GM23338 (cell line): ENCODE data around the gene SPG7. TPM values are rescaled to one million over a fixed set of nuclear protein-coding genes. Genes with fewer than 3 reads are reported as not detected.

ENCODE experiments used
- ATAC-seq: fragments of 200-7000 bp; cut with Tn5 transposase; 3 replicates; pipeline ENCODE4 v1.9.1; 2020
- DNase-seq: peaks from one replicate; pipeline ENCODE4 v3.0.0-alpha.2; 2015; ENCODE audit warnings: low spot score
- H2AFZ ChIP-seq: fragments of 200-600 bp; sonication (generic); 2 replicates; pipeline ENCODE4 v1.8.0; 2016; ENCODE audit warnings: antibody characterized with exemption, mild to moderate bottlenecking, moderate library complexity
- H3F3A ChIP-seq: fragments of 200-600 bp; sonication (generic); replicated peaks from 2 replicates; pipeline ENCODE4 v1.8.0; 2017; ENCODE audit warnings: antibody characterized with exemption, mixed run types, low read depth
- H3K27ac ChIP-seq: fragments of 200-600 bp; sonication (generic); 2 replicates; pipeline ENCODE4 v1.6.1; 2016; ENCODE audit warnings: low read depth
- H3K27me3 ChIP-seq: fragments of 200-600 bp; sonication (generic); 2 replicates; pipeline ENCODE4 v1.8.0; 2016; ENCODE audit warnings: mild to moderate bottlenecking, mixed run types, moderate library complexity; ENCODE audit not compliant: insufficient read depth
- H3K36me3 ChIP-seq: fragments of 200-600 bp; sonication (generic); 2 replicates; pipeline ENCODE4 v1.8.0; 2016; ENCODE audit warnings: mild to moderate bottlenecking; ENCODE audit not compliant: insufficient read depth
- H3K4me1 ChIP-seq: fragments of 200-600 bp; sonication (generic); 2 replicates; pipeline ENCODE4 v1.8.0; 2016; ENCODE audit warnings: mild to moderate bottlenecking, moderate library complexity; ENCODE audit not compliant: insufficient read depth
- H3K4me2 ChIP-seq: fragments of 200-600 bp; sonication (generic); 2 replicates; pipeline ENCODE4 v1.7.1; 2017; ENCODE audit warnings: mixed run types
- H3K4me3 ChIP-seq: fragments of 200-600 bp; sonication (generic); 2 replicates; pipeline ENCODE4 v1.6.1; 2016; ENCODE audit warnings: mixed run types
- H3K79me2 ChIP-seq: fragments of 200-600 bp; sonication (generic); replicated peaks from 2 replicates; pipeline ENCODE4 v1.8.0; 2017; ENCODE audit warnings: mild to moderate bottlenecking; ENCODE audit not compliant: insufficient read depth
- H3K9me2 ChIP-seq: fragments of 200-600 bp; sonication (generic); 2 replicates; pipeline ENCODE4 v1.8.0; 2017; ENCODE audit not compliant: insufficient read depth
- H4K20me1 ChIP-seq: fragments of 200-600 bp; sonication (generic); replicated peaks from 2 replicates; pipeline ENCODE4 v1.8.0; 2017; ENCODE audit warnings: mild to moderate bottlenecking; ENCODE audit not compliant: insufficient read depth
- H3K27ac Mint-ChIP-seq: 2 replicates; pipeline ENCODE4 v1.8.0; 2020; ENCODE audit warnings: inconsistent platforms, mild to moderate bottlenecking, moderate library complexity, mixed read lengths
- H3K27me3 Mint-ChIP-seq: 3 replicates; pipeline ENCODE4 v1.8.0; 2022; ENCODE audit warnings: low read depth, mild to moderate bottlenecking, moderate library complexity, mixed read lengths, inconsistent platforms; ENCODE audit not compliant: insufficient read depth, poor library complexity
- H3K36me3 Mint-ChIP-seq: 3 replicates; pipeline ENCODE4 v1.8.0; 2021; ENCODE audit warnings: low read depth, mild to moderate bottlenecking, inconsistent platforms, moderate library complexity, mixed read lengths
- H3K4me1 Mint-ChIP-seq: 3 replicates; pipeline ENCODE4 v1.8.0; 2020; ENCODE audit warnings: mild to moderate bottlenecking, inconsistent platforms, mixed read lengths
- H3K4me3 Mint-ChIP-seq: 3 replicates; pipeline ENCODE4 v1.8.0; 2021; ENCODE audit warnings: moderate library complexity, mild to moderate bottlenecking, inconsistent platforms, mixed read lengths
- H3K9me3 Mint-ChIP-seq: 3 replicates; pipeline ENCODE4 v1.8.0; 2020; ENCODE audit warnings: moderate library complexity, mild to moderate bottlenecking, inconsistent platforms, mixed read lengths
- CREB1 ChIP-seq: fragments of 250-450 bp; sonication (Bioruptor Pico); IDR thresholded peaks from 2 replicates; pipeline ENCODE4 v1.5.0; 2020; ENCODE audit warnings: low read depth, mild to moderate bottlenecking, moderate library complexity
- EZH2 ChIP-seq: fragments of 200-600 bp; sonication (generic); IDR thresholded peaks from one replicate; pipeline ENCODE4 v1.8.0; 2017; ENCODE audit warnings: antibody characterized with exemption, mild to moderate bottlenecking, low read depth; ENCODE audit not compliant: unreplicated experiment
- JUNB ChIP-seq: IDR thresholded peaks from one replicate; pipeline ENCODE4 v1.6.1; 2016; ENCODE audit warnings: antibody characterized with exemption; ENCODE audit not compliant: unreplicated experiment
- NANOG ChIP-seq: IDR thresholded peaks from 2 replicates; pipeline ENCODE4 v1.6.1; 2016; ENCODE audit warnings: antibody characterized with exemption, borderline replicate concordance
- POLR2AphosphoS5 ChIP-seq: IDR thresholded peaks from 2 replicates; pipeline ENCODE4 v1.6.1; 2016; ENCODE audit warnings: antibody characterized with exemption, low read depth
- STAT1 ChIP-seq: IDR thresholded peaks from one replicate; pipeline ENCODE4 v1.6.1; 2016; ENCODE audit warnings: antibody characterized with exemption; ENCODE audit not compliant: unreplicated experiment
- ZNF114 ChIP-seq: fragments of 250-450 bp; sonication (Bioruptor Pico); IDR thresholded peaks from 2 replicates; pipeline ENCODE4 v1.5.0; 2020; ENCODE audit warnings: mild to moderate bottlenecking, moderate library complexity
- ZNF331 ChIP-seq: fragments of 250-450 bp; sonication (Bioruptor Pico); IDR thresholded peaks from 2 replicates; pipeline ENCODE4 v1.5.0; 2020; ENCODE audit warnings: low read depth, mild to moderate bottlenecking, moderate library complexity
- polyA plus RNA-seq: library from polyadenylated mRNA; unstranded; fragments of >200 nt; fragmentation: Nextera tagmentation; extraction: Ambion mirVana; gene quantifications from 2 replicates; pipeline ENCODE4 v1.2.1, GENCODE V29; 2016
- total RNA-seq: library from RNA; depleted of rRNA; stranded (reverse); fragments of >200 nt; shearing (Covaris generic); gene quantifications from 2 replicates; pipeline ENCODE4 v1.2.3, GENCODE V29; 2014
- TF ChIP-seq, protein P1 (sequence below), 2 experiments: fragments of 200-600 bp in 1 of 2; sonication (generic) in 1 of 2; conservative IDR thresholded peaks; 2 replicates each; pipeline versions ENCODE4 v1.5.1 to v1.6.1; 2016 to 2017; ENCODE audit warnings: antibody characterized with exemption in 2 of 2, low read depth in 2 of 2, mild to moderate bottlenecking in 2 of 2, moderate library complexity in 1 of 2
- TF ChIP-seq, protein P2 (sequence below): IDR thresholded peaks from 2 replicates; pipeline ENCODE4 v1.6.1; 2016; ENCODE audit warnings: antibody characterized with exemption
- TF ChIP-seq, protein P3 (sequence below): IDR thresholded peaks from one replicate; pipeline ENCODE4 v1.6.1; 2018; ENCODE audit warnings: antibody characterized with exemption; ENCODE audit not compliant: unreplicated experiment
- TF ChIP-seq, protein P4 (sequence below): fragments of 250-450 bp; sonication (Bioruptor Pico); IDR thresholded peaks from 2 replicates; pipeline ENCODE4 v1.5.0; 2020; ENCODE audit warnings: mild to moderate bottlenecking, moderate library complexity

SPG7 gene
- total and polyA plus RNA-seq, 2 experiments from 2014 or later, result 77.1 to 267 TPM

DNA sequence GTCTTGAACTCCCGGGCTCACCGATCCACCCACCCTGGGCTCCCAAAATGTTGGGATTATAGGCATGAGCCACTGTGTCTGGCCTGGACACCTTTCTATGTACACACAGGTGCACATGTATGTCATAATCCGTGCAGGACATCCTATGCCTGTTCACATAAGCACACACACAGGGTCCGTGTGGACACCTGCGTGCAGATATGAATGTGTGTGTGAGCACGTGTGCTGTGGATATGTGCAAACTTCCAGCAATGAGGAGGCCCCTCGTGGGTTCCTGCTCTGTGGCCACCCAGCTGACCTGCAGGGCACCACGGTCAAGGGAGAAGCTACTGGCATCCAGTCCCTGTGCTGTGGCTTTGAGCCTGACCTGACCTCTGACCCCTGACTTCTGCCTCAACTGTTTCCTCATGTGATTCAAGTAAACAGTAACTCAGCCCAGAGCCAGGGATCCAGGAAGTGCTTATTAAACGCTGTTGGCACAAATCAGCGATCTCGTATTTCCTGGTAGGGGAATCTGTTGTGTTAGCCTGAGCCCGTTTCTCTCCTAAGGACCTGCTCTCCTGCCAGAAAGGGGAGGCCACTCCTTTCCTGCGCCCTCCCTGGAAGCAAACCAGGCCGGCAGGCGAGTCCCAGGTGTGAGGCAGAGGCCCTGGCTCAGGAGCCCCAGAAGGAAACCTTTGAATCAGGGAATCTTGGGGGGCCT, 73.8 kb downstream of the SPG7 start:
- Mint-ChIP-seq H3K9me3 (peaks cover 6% of the 10 kb centered on the region; the same call in 2 of the 3 replicates), H3K27ac (no peak overlapping the region), H3K36me3 (peaks cover 17% of the 10 kb centered on the region)

More for the DNA sequence above, 73.8 kb downstream of the SPG7 start:
- Histone ChIP-seq H4K20me1 (no peaks in the 10 kb centered on the region), H3K27me3 (peaks cover 4% of the 10 kb centered on the region), H3F3A (peaks cover 8% of the 10 kb centered on the region; the same call in 1 of the 2 replicates), H3K9me2 (no peaks in the 10 kb centered on the region), H3K27ac (no peak overlapping the region), H3K4me2 (no peak overlapping the region), H3K4me1 (no peaks in the 10 kb centered on the region), H2AFZ (no peak overlapping the region), H3K79me2 (no peaks in the 10 kb centered on the region), H3K4me3 (no peak overlapping the region), H3K36me3 (no peaks in the 10 kb centered on the region)
- no peak for ATAC-seq
- Mint-ChIP-seq H3K4me1 (no peaks in the 10 kb centered on the region; the same call in 2 of the 3 replicates), H3K27me3 (peaks cover 7% of the 10 kb centered on the region), H3K4me3 (no peak overlapping the region)
- TF ChIP-seq NANOG, result no peak
- no peak for TF ChIP-seq JUNB
- TF ChIP-seq, protein P1, sequence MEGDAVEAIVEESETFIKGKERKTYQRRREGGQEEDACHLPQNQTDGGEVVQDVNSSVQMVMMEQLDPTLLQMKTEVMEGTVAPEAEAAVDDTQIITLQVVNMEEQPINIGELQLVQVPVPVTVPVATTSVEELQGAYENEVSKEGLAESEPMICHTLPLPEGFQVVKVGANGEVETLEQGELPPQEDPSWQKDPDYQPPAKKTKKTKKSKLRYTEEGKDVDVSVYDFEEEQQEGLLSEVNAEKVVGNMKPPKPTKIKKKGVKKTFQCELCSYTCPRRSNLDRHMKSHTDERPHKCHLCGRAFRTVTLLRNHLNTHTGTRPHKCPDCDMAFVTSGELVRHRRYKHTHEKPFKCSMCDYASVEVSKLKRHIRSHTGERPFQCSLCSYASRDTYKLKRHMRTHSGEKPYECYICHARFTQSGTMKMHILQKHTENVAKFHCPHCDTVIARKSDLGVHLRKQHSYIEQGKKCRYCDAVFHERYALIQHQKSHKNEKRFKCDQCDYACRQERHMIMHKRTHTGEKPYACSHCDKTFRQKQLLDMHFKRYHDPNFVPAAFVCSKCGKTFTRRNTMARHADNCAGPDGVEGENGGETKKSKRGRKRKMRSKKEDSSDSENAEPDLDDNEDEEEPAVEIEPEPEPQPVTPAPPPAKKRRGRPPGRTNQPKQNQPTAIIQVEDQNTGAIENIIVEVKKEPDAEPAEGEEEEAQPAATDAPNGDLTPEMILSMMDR (conservative IDR thresholded peaks at IDR 0.05; ENCODE audit: low read depth in 2 of 2), result no peak
- no peak for TF ChIP-seq STAT1
- TF ChIP-seq ZNF114 (CRISPR knock-in tag), result no peak
- no peak for TF ChIP-seq POLR2AphosphoS5
- TF ChIP-seq, protein P2, sequence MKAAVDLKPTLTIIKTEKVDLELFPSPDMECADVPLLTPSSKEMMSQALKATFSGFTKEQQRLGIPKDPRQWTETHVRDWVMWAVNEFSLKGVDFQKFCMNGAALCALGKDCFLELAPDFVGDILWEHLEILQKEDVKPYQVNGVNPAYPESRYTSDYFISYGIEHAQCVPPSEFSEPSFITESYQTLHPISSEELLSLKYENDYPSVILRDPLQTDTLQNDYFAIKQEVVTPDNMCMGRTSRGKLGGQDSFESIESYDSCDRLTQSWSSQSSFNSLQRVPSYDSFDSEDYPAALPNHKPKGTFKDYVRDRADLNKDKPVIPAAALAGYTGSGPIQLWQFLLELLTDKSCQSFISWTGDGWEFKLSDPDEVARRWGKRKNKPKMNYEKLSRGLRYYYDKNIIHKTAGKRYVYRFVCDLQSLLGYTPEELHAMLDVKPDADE, result no peak
- TF ChIP-seq, protein P3, sequence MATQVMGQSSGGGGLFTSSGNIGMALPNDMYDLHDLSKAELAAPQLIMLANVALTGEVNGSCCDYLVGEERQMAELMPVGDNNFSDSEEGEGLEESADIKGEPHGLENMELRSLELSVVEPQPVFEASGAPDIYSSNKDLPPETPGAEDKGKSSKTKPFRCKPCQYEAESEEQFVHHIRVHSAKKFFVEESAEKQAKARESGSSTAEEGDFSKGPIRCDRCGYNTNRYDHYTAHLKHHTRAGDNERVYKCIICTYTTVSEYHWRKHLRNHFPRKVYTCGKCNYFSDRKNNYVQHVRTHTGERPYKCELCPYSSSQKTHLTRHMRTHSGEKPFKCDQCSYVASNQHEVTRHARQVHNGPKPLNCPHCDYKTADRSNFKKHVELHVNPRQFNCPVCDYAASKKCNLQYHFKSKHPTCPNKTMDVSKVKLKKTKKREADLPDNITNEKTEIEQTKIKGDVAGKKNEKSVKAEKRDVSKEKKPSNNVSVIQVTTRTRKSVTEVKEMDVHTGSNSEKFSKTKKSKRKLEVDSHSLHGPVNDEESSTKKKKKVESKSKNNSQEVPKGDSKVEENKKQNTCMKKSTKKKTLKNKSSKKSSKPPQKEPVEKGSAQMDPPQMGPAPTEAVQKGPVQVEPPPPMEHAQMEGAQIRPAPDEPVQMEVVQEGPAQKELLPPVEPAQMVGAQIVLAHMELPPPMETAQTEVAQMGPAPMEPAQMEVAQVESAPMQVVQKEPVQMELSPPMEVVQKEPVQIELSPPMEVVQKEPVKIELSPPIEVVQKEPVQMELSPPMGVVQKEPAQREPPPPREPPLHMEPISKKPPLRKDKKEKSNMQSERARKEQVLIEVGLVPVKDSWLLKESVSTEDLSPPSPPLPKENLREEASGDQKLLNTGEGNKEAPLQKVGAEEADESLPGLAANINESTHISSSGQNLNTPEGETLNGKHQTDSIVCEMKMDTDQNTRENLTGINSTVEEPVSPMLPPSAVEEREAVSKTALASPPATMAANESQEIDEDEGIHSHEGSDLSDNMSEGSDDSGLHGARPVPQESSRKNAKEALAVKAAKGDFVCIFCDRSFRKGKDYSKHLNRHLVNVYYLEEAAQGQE, result no peak
- TF ChIP-seq, protein P4, sequence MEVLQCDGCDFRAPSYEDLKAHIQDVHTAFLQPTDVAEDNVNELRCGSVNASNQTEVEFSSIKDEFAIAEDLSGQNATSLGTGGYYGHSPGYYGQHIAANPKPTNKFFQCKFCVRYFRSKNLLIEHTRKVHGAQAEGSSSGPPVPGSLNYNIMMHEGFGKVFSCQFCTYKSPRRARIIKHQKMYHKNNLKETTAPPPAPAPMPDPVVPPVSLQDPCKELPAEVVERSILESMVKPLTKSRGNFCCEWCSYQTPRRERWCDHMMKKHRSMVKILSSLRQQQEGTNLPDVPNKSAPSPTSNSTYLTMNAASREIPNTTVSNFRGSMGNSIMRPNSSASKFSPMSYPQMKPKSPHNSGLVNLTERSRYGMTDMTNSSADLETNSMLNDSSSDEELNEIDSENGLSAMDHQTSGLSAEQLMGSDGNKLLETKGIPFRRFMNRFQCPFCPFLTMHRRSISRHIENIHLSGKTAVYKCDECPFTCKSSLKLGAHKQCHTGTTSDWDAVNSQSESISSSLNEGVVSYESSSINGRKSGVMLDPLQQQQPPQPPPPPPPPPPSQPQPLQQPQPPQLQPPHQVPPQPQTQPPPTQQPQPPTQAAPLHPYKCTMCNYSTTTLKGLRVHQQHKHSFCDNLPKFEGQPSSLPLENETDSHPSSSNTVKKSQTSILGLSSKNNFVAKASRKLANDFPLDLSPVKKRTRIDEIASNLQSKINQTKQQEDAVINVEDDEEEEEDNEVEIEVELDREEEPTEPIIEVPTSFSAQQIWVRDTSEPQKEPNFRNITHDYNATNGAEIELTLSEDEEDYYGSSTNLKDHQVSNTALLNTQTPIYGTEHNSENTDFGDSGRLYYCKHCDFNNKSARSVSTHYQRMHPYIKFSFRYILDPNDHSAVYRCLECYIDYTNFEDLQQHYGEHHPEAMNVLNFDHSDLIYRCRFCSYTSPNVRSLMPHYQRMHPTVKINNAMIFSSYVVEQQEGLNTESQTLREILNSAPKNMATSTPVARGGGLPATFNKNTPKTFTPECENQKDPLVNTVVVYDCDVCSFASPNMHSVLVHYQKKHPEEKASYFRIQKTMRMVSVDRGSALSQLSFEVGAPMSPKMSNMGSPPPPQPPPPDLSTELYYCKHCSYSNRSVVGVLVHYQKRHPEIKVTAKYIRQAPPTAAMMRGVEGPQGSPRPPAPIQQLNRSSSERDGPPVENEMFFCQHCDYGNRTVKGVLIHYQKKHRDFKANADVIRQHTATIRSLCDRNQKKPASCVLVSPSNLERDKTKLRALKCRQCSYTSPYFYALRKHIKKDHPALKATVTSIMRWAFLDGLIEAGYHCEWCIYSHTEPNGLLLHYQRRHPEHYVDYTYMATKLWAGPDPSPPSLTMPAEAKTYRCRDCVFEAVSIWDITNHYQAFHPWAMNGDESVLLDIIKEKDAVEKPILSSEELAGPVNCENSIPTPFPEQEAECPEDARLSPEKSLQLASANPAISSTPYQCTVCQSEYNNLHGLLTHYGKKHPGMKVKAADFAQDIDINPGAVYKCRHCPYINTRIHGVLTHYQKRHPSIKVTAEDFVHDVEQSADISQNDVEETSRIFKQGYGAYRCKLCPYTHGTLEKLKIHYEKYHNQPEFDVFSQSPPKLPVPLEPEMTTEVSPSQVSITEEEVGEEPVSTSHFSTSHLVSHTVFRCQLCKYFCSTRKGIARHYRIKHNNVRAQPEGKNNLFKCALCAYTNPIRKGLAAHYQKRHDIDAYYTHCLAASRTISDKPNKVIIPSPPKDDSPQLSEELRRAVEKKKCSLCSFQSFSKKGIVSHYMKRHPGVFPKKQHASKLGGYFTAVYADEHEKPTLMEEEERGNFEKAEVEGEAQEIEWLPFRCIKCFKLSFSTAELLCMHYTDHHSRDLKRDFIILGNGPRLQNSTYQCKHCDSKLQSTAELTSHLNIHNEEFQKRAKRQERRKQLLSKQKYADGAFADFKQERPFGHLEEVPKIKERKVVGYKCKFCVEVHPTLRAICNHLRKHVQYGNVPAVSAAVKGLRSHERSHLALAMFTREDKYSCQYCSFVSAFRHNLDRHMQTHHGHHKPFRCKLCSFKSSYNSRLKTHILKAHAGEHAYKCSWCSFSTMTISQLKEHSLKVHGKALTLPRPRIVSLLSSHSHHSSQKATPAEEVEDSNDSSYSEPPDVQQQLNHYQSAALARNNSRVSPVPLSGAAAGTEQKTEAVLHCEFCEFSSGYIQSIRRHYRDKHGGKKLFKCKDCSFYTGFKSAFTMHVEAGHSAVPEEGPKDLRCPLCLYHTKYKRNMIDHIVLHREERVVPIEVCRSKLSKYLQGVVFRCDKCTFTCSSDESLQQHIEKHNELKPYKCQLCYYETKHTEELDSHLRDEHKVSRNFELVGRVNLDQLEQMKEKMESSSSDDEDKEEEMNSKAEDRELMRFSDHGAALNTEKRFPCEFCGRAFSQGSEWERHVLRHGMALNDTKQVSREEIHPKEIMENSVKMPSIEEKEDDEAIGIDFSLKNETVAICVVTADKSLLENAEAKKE (CRISPR knock-in tag), result no peak
- TF ChIP-seq CREB1, result no peak
- no peak for TF ChIP-seq EZH2
- no peak for TF ChIP-seq ZNF331
- DNase-seq, result no peak
